HCT116 (cell line): Measurements from ENCODE around the gene S100A13. TPM values are rescaled to one million over a fixed set of nuclear protein-coding genes. Genes with fewer than 3 reads are reported as not detected.

ENCODE experiments used
- ATAC-seq: fragments of 200-7000 bp; cut with Tn5 transposase; 2 replicates; pipeline ENCODE4 v1.9.1; 2020; ENCODE audit warnings: mild to moderate bottlenecking, moderate library complexity
- BruUV-seq: library from RNA; stranded (reverse); fragments of 400-500 nt; replicated peaks from 2 replicates; lab custom pipeline; 2021; lab: Mats Ljungman, UMichigan
- CTCF ChIA-PET: fragments of 300-600 bp; sonication (Branson Sonifier 250); formaldehyde crosslinking; loops from one replicate; lab custom pipeline; 2021; ENCODE audit warnings: antibody characterized with exemption; lab: Charles Lee
- POLR2A ChIA-PET: fragments of 300-600, 350-600 bp; sonication (Branson Sonifier 250); formaldehyde crosslinking; loops from one replicate; lab custom pipeline; 2021; ENCODE audit warnings: antibody characterized with exemption; lab: Charles Lee
- RAD21 ChIA-PET, 2 experiments: fragments of 300-600 bp; sonication (Branson Sonifier 250); formaldehyde crosslinking; loops; one replicate each; lab custom pipeline; 2023; ENCODE audit warnings: low total read pairs in 2 of 2; ENCODE audit not compliant: uncharacterized antibody in 2 of 2, unreplicated experiment in 2 of 2, low non-redundant PET in 1 of 2; lab: Charles Lee
- DNase-seq: peaks from one replicate; pipeline ENCODE4 v3.0.0-alpha.2; 2010; ENCODE audit warnings: low read depth, low spot score
- H2AFZ ChIP-seq: fragments of 200-600 bp; shearing (Covaris generic), sonication (generic); 2 replicates; pipeline ENCODE4 v1.6.1; 2017; ENCODE audit warnings: low read depth, mixed run types, mixed read lengths, antibody characterized with exemption, low read length; ENCODE audit not compliant: poor library complexity, severe bottlenecking
- H3K27ac ChIP-seq: 2 replicates; pipeline ENCODE4 v1.5.1; 2012; ENCODE audit warnings: low read depth, low read length
- H3K27me3 ChIP-seq: fragments of 200-600 bp; sonication (generic); 2 replicates; pipeline ENCODE4 v1.6.1; 2016; ENCODE audit warnings: mixed run types, low read length, mixed read lengths; ENCODE audit not compliant: insufficient read depth
- H3K36me3 ChIP-seq, 2 experiments: fragments of 200-500 bp in 1 of 2; fragments of 200-600 bp in 1 of 2; sonication (Bioruptor generic) in 1 of 2; sonication (generic) in 1 of 2; 2 replicates each; pipeline versions ENCODE4 v1.5.1 to v1.6.1; 2014 to 2016; ENCODE audit warnings: low read length in 2 of 2, inconsistent platforms in 1 of 2, mixed read lengths in 1 of 2, mixed run types in 1 of 2; ENCODE audit not compliant: insufficient read depth in 2 of 2, control insufficient read depth in 1 of 2
- H3K4me1 ChIP-seq, 2 experiments: fragments of 200-600 bp in 1 of 2; sonication (generic) in 1 of 2; 2 replicates each; pipeline versions ENCODE4 v1.5.1 to v1.6.1; 2012 to 2017; ENCODE audit warnings: low read length in 2 of 2, inconsistent platforms in 1 of 2, mild to moderate bottlenecking in 1 of 2, mixed read lengths in 1 of 2, mixed run types in 1 of 2, moderate library complexity in 1 of 2; ENCODE audit not compliant: insufficient read depth in 2 of 2, control insufficient read depth in 1 of 2
- H3K4me2 ChIP-seq: fragments of 200-600 bp; sonication (generic); 2 replicates; pipeline ENCODE4 v1.6.1; 2017; ENCODE audit warnings: mixed run types, low read length, mixed read lengths
- H3K4me3 ChIP-seq, 2 experiments: fragments of 200-600 bp in 1 of 2; sonication (generic) in 1 of 2; replicated peaks in 1 of 2; 2 replicates each; pipeline ENCODE4 v1.5.1; 2011 to 2016; ENCODE audit warnings: low read length in 2 of 2, control low read depth in 1 of 2, low read depth in 1 of 2, mild to moderate bottlenecking in 1 of 2, mixed read lengths in 1 of 2, mixed run types in 1 of 2
- H3K79me2 ChIP-seq: fragments of 200-600 bp; sonication (generic); 2 replicates; pipeline ENCODE4 v1.6.1; 2017; ENCODE audit warnings: mild to moderate bottlenecking, mixed run types, low read length, moderate library complexity, mixed read lengths; ENCODE audit not compliant: insufficient read depth
- H3K9ac ChIP-seq: fragments of 200-600 bp; sonication (generic); 2 replicates; pipeline ENCODE4 v1.6.1; 2016; ENCODE audit warnings: low read length, mixed read lengths
- H3K9me2 ChIP-seq: fragments of 200-600 bp; sonication (generic), shearing (Covaris generic); 2 replicates; pipeline ENCODE4 v1.6.1; 2017; ENCODE audit warnings: mixed run types, mild to moderate bottlenecking, moderate library complexity; ENCODE audit not compliant: insufficient read depth
- H3K9me3 ChIP-seq, 2 experiments: fragments of 200-500 bp in 1 of 2; fragments of 200-600 bp in 1 of 2; sonication (Bioruptor generic) in 1 of 2; sonication (generic) in 1 of 2; 2 replicates each; pipeline ENCODE4 v1.6.1; 2014 to 2017; ENCODE audit warnings: low read length in 2 of 2, mixed read lengths in 2 of 2, inconsistent platforms in 1 of 2, low read depth in 1 of 2, mild to moderate bottlenecking in 1 of 2, mixed run types in 1 of 2, moderate library complexity in 1 of 2; ENCODE audit not compliant: control insufficient read depth in 1 of 2, insufficient read depth in 1 of 2
- H4K20me1 ChIP-seq: fragments of 200-600 bp; sonication (generic), shearing (Covaris generic); 2 replicates; pipeline ENCODE4 v1.6.1; 2017; ENCODE audit warnings: mixed run types, mild to moderate bottlenecking, moderate library complexity; ENCODE audit not compliant: insufficient read depth
- CBX3 ChIP-seq: IDR thresholded peaks from 2 replicates; pipeline ENCODE4 v1.6.1; 2012; ENCODE audit warnings: low read depth
- POLR2AphosphoS5 ChIP-seq: IDR thresholded peaks from 2 replicates; pipeline ENCODE4 v1.6.1; 2011; ENCODE audit warnings: mild to moderate bottlenecking, low read depth, low read length, moderate library complexity
- RAD21 ChIP-seq: IDR thresholded peaks from 2 replicates; pipeline ENCODE4 v1.6.1; 2012; ENCODE audit warnings: low read depth, mild to moderate bottlenecking
- SIN3A ChIP-seq: IDR thresholded peaks from 2 replicates; pipeline ENCODE4 v1.6.1; 2012; ENCODE audit warnings: low read depth
- SRF ChIP-seq: IDR thresholded peaks from 2 replicates; pipeline ENCODE4 v1.6.1; 2012; ENCODE audit warnings: low read depth
- YY1 ChIP-seq: IDR thresholded peaks from 2 replicates; pipeline ENCODE4 v1.6.1; 2011; ENCODE audit warnings: low read length, low read depth, moderate library complexity, mild to moderate bottlenecking; ENCODE audit not compliant: insufficient replicate concordance; ENCODE audit errors: extremely low read depth
- intact Hi-C: fragments of 100-400 bp; cut with micrococcal nuclease; formaldehyde crosslinking; loops from 2 replicates; pipeline ENCODE4 v1.10.0; 2022
- total RNA-seq: library from RNA; stranded (reverse); gene quantifications from one replicate; pipeline ENCODE4 v1.2.1, GENCODE V29; 2021; ENCODE audit not compliant: unreplicated experiment
- TF ChIP-seq, protein P1 (sequence below), 3 experiments: fragments of 200-600 bp in 1 of 3; sonication (generic) in 1 of 3; IDR thresholded peaks in 2 of 3; conservative IDR thresholded peaks in 1 of 3; 2 replicates each; pipeline ENCODE4 v1.5.1; 2012 to 2017; ENCODE audit warnings: low read depth in 2 of 3, low read length in 2 of 3, antibody characterized with exemption in 1 of 3, borderline replicate concordance in 1 of 3, control low read depth in 1 of 3, mild to moderate bottlenecking in 1 of 3, mixed read lengths in 1 of 3, mixed run types in 1 of 3, moderate library complexity in 1 of 3; ENCODE audit not compliant: insufficient read depth in 1 of 3

The S100A13 gene
- total RNA-seq, 1 experiment from 2014 or later = 143 TPM

DNA sequence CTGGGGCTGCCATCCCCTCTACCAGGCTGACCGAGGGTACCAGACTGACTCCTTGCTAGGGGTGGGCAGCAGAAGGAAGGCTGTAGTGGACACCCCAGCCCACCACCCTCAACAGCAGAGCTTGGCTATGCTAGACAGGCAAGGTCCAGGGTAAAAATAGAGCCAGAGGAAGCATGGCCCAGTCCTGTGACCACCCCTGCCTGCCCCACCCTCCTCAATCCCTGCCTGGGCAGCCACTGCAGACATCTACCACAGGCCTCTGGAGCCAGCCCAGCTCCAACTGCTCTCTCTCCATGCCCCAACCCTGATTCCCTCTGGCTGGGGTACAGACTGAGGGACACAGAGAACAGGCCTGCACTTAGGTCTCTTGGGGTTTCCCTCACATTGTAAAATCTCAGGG is 2.7 kb upstream of the S100A13 start:
- no peak for TF ChIP-seq SIN3A
- TF ChIP-seq POLR2AphosphoS5 = no peak
- no peak for TF ChIP-seq CBX3
- no peaks in the 10 kb centered on the region for H3K9me2 ChIP-seq
- ChIA-PET POLR2A (interaction anchor here (10.5 kb wide), 1 partner anchor 14 kb away, joined by 172 read pairs; the partner anchor contains the start of genes S100A14 and S100A16), CTCF (interaction anchor here (5.7 kb wide), 1 partner anchor 14 kb away, joined by 76 read pairs; the partner anchor contains the start of genes S100A14 and S100A16), RAD21 (no interaction called here)
- H3K79me2 ChIP-seq = peaks cover 26% of the 10 kb centered on the region
- peaks cover 23 to 42% of the 10 kb centered on the region in 2 experiments for H3K4me1 ChIP-seq
- no peak overlapping the region for H3K4me3 ChIP-seq
- no peaks in the 10 kb centered on the region for H3K36me3 ChIP-seq
- no peak overlapping the region for H2AFZ ChIP-seq
- no peaks in the 10 kb centered on the region for H4K20me1 ChIP-seq
- DNase-seq (no peak), ATAC-seq (no peak)
- H3K27ac ChIP-seq = no peak overlapping the region
- H3K4me2 ChIP-seq = no peak overlapping the region
- H3K9me3 ChIP-seq = no peaks in the 10 kb centered on the region
- intact Hi-C loops = loop anchor here (5.0 kb wide), 1 partner anchor 278 kb away; no protein-coding TSS in a partner anchor
- H3K27me3 ChIP-seq = no peaks in the 10 kb centered on the region
- no peak overlapping the region for H3K9ac ChIP-seq
- BruUV-seq = no TSS peak

DNA sequence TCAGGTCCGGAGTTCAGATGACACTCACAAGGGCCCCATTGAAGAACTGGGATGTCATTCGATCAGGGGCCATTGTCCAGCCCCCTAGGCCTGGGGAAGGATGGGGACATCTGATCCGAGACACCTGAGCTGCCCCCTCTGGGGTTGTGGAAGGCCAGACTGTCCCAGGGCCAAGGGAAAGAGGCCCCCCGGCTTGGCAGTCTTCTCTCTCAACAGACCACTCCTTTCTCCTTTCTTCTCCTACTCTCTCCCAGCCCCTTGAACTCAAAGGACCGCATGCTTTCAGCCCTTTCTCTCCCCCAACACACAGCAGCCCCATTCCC is 2.0 kb upstream of the S100A13 start:
- Histone ChIP-seq H3K27ac (no peak overlapping the region; the same call in 1 of the 2 replicates), H3K4me3 (no peak overlapping the region), H3K9ac (no peak overlapping the region), H2AFZ (no peak overlapping the region), H4K20me1 (no peaks in the 10 kb centered on the region), H3K9me3 (no peaks in the 10 kb centered on the region), H3K79me2 (peaks cover 20% of the 10 kb centered on the region), H3K9me2 (no peaks in the 10 kb centered on the region), H3K4me2 (no peak overlapping the region), H3K27me3 (no peaks in the 10 kb centered on the region), H3K36me3 (no peaks in the 10 kb centered on the region), H3K4me1 (peaks cover 23 to 42% of the 10 kb centered on the region in 2 experiments)
- no TSS peak for BruUV-seq
- ChIA-PET RAD21 (no interaction called here), POLR2A (interaction anchor here (3.4 to 10.5 kb wide), 2 partner anchors 14 to 94 kb away, joined by 23 to 172 read pairs; partner anchors contain the start of genes S100A14, S100A16 and S100A6), CTCF (interaction anchor here (1.3 to 5.7 kb wide), 2 partner anchors 14 to 84 kb away, joined by 4 to 76 read pairs; partner anchors contain the start of genes S100A14, S100A16 and S100A4)
- DNase-seq = no peak
- no peak for TF ChIP-seq CBX3
- no peak for TF ChIP-seq YY1
- TF ChIP-seq, protein P1, sequence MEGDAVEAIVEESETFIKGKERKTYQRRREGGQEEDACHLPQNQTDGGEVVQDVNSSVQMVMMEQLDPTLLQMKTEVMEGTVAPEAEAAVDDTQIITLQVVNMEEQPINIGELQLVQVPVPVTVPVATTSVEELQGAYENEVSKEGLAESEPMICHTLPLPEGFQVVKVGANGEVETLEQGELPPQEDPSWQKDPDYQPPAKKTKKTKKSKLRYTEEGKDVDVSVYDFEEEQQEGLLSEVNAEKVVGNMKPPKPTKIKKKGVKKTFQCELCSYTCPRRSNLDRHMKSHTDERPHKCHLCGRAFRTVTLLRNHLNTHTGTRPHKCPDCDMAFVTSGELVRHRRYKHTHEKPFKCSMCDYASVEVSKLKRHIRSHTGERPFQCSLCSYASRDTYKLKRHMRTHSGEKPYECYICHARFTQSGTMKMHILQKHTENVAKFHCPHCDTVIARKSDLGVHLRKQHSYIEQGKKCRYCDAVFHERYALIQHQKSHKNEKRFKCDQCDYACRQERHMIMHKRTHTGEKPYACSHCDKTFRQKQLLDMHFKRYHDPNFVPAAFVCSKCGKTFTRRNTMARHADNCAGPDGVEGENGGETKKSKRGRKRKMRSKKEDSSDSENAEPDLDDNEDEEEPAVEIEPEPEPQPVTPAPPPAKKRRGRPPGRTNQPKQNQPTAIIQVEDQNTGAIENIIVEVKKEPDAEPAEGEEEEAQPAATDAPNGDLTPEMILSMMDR (IDR thresholded peaks at IDR 0.05 in 2 of 3, conservative IDR thresholded peaks at IDR 0.05 in 1 of 3; ENCODE audit: borderline replicate concordance in 1 of 3, insufficient read depth in 1 of 3, low read depth in 2 of 3, low read length in 2 of 3) = no peak
- TF ChIP-seq SIN3A = no peak
- TF ChIP-seq RAD21 = no peak
- no peak for TF ChIP-seq SRF
- ATAC-seq = no peak
- intact Hi-C loops = loop anchor here (5.0 kb wide), 1 partner anchor 277 kb away; no protein-coding TSS in a partner anchor
